Astrocyte (in vitro differentiated cells and primary cell): ENCODE measurements around the gene AFF3. TPM values are rescaled to one million over a fixed set of nuclear protein-coding genes. Genes with fewer than 3 reads are reported as not detected.

Experiments
- DNase-seq: peaks from one replicate; pipeline ENCODE4 v3.0.0-alpha.2; 2010; ENCODE audit warnings: low read depth
- FAIRE-seq: peaks from 2 replicates; lab custom pipeline; 2011; peaks lifted over from hg19 to GRCh38; lab: Jason Lieb, UNC
- H2AFZ ChIP-seq: 2 replicates; pipeline ENCODE4 v1.6.0; 2012; ENCODE audit warnings: low read depth, low read length, inconsistent platforms
- H3K27ac ChIP-seq: 2 replicates; pipeline ENCODE4 v1.5.1; 2011; ENCODE audit warnings: low read depth, low read length, inconsistent platforms
- H3K27me3 ChIP-seq: 2 replicates; pipeline ENCODE4 v1.6.0; 2011; ENCODE audit warnings: low read length, inconsistent platforms; ENCODE audit not compliant: insufficient read depth
- H3K36me3 ChIP-seq: 2 replicates; pipeline ENCODE4 v1.5.1; 2011; ENCODE audit warnings: low read length, inconsistent platforms; ENCODE audit not compliant: insufficient read depth
- H3K4me1 ChIP-seq: 2 replicates; pipeline ENCODE4 v1.5.1; 2011; ENCODE audit warnings: low read length, inconsistent platforms; ENCODE audit not compliant: insufficient read depth
- H3K4me2 ChIP-seq: 2 replicates; pipeline ENCODE4 v1.6.0; 2012; ENCODE audit warnings: low read length, inconsistent platforms
- H3K4me3 ChIP-seq: 2 replicates; pipeline ENCODE4 v1.5.1; 2011; ENCODE audit warnings: low read depth, mild to moderate bottlenecking, low read length, inconsistent platforms; ENCODE audit not compliant: insufficient read depth
- H3K79me2 ChIP-seq: 2 replicates; pipeline ENCODE4 v1.6.0; 2012; ENCODE audit warnings: mild to moderate bottlenecking, low read length, inconsistent platforms; ENCODE audit not compliant: insufficient read depth
- H3K9ac ChIP-seq: 2 replicates; pipeline ENCODE4 v1.6.0; 2012; ENCODE audit warnings: mild to moderate bottlenecking, low read length, inconsistent platforms
- H3K9me3 ChIP-seq: 2 replicates; pipeline ENCODE4 v1.5.1; 2012; ENCODE audit warnings: low read depth, mild to moderate bottlenecking, low read length, inconsistent platforms; ENCODE audit not compliant: insufficient read depth
- H4K20me1 ChIP-seq: 2 replicates; pipeline ENCODE4 v1.6.0; 2012; ENCODE audit warnings: low read length, inconsistent platforms; ENCODE audit not compliant: insufficient read depth
- H3K27ac Mint-ChIP-seq: one replicate; pipeline ENCODE4 v1.8.0; 2021; ENCODE audit warnings: mild to moderate bottlenecking, mixed read lengths; ENCODE audit not compliant: unreplicated experiment
- H3K27me3 Mint-ChIP-seq: one replicate; pipeline ENCODE4 v1.8.0; 2021; ENCODE audit warnings: low read depth, mixed read lengths; ENCODE audit not compliant: unreplicated experiment
- H3K36me3 Mint-ChIP-seq: one replicate; pipeline ENCODE4 v1.8.0; 2021; ENCODE audit warnings: low read depth, mixed read lengths; ENCODE audit not compliant: unreplicated experiment
- H3K4me1 Mint-ChIP-seq: one replicate; pipeline ENCODE4 v1.8.0; 2021; ENCODE audit warnings: low read depth, mixed read lengths; ENCODE audit not compliant: unreplicated experiment
- H3K4me3 Mint-ChIP-seq: one replicate; pipeline ENCODE4 v1.8.0; 2021; ENCODE audit warnings: mild to moderate bottlenecking, moderate library complexity, mixed read lengths; ENCODE audit not compliant: unreplicated experiment
- H3K9me3 Mint-ChIP-seq: one replicate; pipeline ENCODE4 v1.8.0; 2021; ENCODE audit warnings: mild to moderate bottlenecking, mixed read lengths; ENCODE audit not compliant: unreplicated experiment
- EZH2 ChIP-seq: IDR thresholded peaks from 2 replicates; pipeline ENCODE4 v1.6.1; 2012; ENCODE audit warnings: mild to moderate bottlenecking, low read length, inconsistent platforms; ENCODE audit not compliant: insufficient read depth
- total RNA-seq: library from RNA; stranded (reverse); gene quantifications from 2 replicates; pipeline ENCODE4 v1.2.1, GENCODE V29; 2021
- TF ChIP-seq, protein P1 (sequence below): IDR thresholded peaks from 2 replicates; pipeline ENCODE4 v1.5.1; 2011; ENCODE audit warnings: low read depth, mild to moderate bottlenecking, inconsistent platforms, low read length, moderate library complexity; ENCODE audit not compliant: insufficient read depth

The AFF3 gene
- total RNA-seq, 1 donor from 2014 or later, result 14.7 TPM

DNA sequence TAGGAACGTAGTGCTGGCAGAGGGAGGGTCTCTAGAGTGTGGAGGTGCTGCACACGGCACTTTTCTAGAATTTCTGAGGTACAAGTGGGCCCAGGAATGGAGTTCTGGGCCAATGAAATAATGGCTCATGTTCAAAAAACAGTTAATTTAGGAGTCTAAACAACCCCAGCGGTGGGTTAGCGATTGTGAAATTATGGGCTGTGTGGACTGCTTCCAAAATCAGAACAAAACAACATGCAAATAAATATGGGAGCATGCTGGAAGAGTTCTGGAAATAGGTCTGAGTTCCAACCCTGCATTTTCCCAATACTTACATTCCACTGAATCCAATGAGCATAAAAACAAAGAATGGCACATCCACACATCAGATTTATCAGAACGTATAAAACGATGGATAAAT is 317.6 kb downstream of the AFF3 start:
- Mint-ChIP-seq H3K27ac (no peak overlapping the region), H3K27me3 (no peaks in the 10 kb centered on the region), H3K9me3 (peaks cover 2% of the 10 kb centered on the region), H3K4me3 (no peak overlapping the region), H3K4me1 (peaks cover 20% of the 10 kb centered on the region), H3K36me3 (peaks cover 7% of the 10 kb centered on the region)
- H3K9ac ChIP-seq, result no peak overlapping the region
- peaks cover 17% of the 10 kb centered on the region for H3K4me1 ChIP-seq
- no peaks in the 10 kb centered on the region for H3K36me3 ChIP-seq
- H3K79me2 ChIP-seq, result no peaks in the 10 kb centered on the region
- no peaks in the 10 kb centered on the region for H4K20me1 ChIP-seq
- no peak overlapping the region for H3K4me2 ChIP-seq
- H2AFZ ChIP-seq, result no peak overlapping the region
- no peak overlapping the region for H3K4me3 ChIP-seq
- no peak overlapping the region for H3K27ac ChIP-seq
- DNase-seq, result no peak
- TF ChIP-seq, protein P1, sequence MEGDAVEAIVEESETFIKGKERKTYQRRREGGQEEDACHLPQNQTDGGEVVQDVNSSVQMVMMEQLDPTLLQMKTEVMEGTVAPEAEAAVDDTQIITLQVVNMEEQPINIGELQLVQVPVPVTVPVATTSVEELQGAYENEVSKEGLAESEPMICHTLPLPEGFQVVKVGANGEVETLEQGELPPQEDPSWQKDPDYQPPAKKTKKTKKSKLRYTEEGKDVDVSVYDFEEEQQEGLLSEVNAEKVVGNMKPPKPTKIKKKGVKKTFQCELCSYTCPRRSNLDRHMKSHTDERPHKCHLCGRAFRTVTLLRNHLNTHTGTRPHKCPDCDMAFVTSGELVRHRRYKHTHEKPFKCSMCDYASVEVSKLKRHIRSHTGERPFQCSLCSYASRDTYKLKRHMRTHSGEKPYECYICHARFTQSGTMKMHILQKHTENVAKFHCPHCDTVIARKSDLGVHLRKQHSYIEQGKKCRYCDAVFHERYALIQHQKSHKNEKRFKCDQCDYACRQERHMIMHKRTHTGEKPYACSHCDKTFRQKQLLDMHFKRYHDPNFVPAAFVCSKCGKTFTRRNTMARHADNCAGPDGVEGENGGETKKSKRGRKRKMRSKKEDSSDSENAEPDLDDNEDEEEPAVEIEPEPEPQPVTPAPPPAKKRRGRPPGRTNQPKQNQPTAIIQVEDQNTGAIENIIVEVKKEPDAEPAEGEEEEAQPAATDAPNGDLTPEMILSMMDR, result no peak
- TF ChIP-seq EZH2, result no peak
- no peak for FAIRE-seq
- H3K9me3 ChIP-seq, result no peaks in the 10 kb centered on the region
- H3K27me3 ChIP-seq, result no peaks in the 10 kb centered on the region

DNA sequence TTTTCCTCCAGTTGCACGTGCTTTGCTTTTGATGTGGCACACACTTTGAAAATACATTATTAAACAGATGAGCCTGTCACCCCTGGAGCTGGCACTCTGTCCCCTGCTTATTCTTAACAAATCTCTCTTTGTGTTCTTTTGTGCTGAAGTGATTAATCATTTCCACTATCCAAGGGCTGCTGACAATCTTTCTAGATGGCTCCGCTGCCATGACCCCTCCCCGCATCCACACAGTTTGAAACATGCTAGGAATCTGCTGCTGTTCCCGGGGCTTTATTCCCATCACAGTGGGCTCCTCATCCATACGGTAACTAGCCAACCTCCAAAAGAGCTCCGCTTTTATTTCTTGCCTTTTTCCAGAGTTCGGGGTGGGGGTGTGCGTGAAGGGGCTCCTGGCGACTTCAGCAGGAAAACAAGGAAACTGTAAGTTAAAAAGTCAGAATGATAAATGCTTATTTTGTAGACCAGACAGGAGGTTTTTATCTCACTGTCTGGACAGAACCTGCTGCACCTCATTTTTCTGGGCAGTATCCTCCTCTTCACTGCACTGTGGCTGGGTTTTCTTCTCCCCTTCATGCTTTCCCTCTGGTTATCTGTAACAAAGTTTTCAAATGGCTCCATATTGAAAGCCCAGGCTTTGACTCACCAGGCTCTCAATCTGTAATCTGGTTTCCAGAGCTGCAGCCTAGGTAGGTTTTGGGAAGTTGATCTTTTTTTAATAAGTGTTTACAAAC is 319.7 kb downstream of the AFF3 start:
- no peak overlapping the region for H3K4me3 Mint-ChIP-seq
- no peaks in the 10 kb centered on the region for H3K27me3 Mint-ChIP-seq
- Histone ChIP-seq H3K9ac (peak overlapping the region; percentile 59), H3K9me3 (no peaks in the 10 kb centered on the region), H3K4me3 (peak overlapping the region; percentile 11), H3K79me2 (no peaks in the 10 kb centered on the region), H3K27me3 (no peaks in the 10 kb centered on the region), H3K27ac (peak overlapping the region; percentile 90), H4K20me1 (no peaks in the 10 kb centered on the region), H3K4me1 (peaks cover 17% of the 10 kb centered on the region), H3K4me2 (peak overlapping the region; percentile 79), H2AFZ (peak overlapping the region; percentile 58), H3K36me3 (no peaks in the 10 kb centered on the region)
- peak; percentile 9 for FAIRE-seq
- peaks cover 7% of the 10 kb centered on the region for H3K36me3 Mint-ChIP-seq
- H3K4me1 Mint-ChIP-seq, result peaks cover 16% of the 10 kb centered on the region
- TF ChIP-seq, protein P1, result no peak
- TF ChIP-seq EZH2, result no peak
- peak overlapping the region; percentile 90 for H3K27ac Mint-ChIP-seq
- DNase-seq, result peak; percentile 55
- H3K9me3 Mint-ChIP-seq, result no peaks in the 10 kb centered on the region

DNA sequence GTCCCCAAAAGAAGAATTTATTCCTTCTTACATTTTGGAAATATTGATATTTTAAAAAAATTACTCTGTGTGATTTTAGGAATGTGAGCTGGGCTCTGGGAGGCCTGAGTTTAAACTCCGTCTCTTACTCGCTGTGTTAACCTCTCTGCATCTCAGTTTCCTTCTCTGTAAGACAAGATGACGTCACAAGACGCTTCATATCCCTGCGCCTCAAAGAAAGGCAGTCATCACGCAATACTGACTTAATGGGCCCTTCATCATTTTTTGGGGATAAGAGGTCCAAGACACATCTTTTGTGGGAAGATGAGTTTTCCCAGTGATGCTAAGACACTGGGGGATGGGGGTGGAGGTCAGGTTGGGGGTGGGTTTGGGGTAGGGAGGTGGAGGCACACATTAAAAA is 320.4 kb downstream of the AFF3 start:
- H3K36me3 Mint-ChIP-seq, result peaks cover 10% of the 10 kb centered on the region
- FAIRE-seq, result no peak
- Histone ChIP-seq H3K79me2 (no peaks in the 10 kb centered on the region), H3K9me3 (no peaks in the 10 kb centered on the region), H4K20me1 (no peaks in the 10 kb centered on the region), H3K27ac (peak overlapping the region; percentile 90), H3K27me3 (no peaks in the 10 kb centered on the region), H3K36me3 (no peaks in the 10 kb centered on the region), H3K4me3 (no peak overlapping the region), H3K9ac (peak overlapping the region; percentile 59), H2AFZ (no peak overlapping the region), H3K4me1 (peaks cover 17% of the 10 kb centered on the region), H3K4me2 (peak overlapping the region; percentile 79)
- peak; percentile 45 for DNase-seq
- H3K27me3 Mint-ChIP-seq, result peaks cover 4% of the 10 kb centered on the region
- H3K9me3 Mint-ChIP-seq, result no peaks in the 10 kb centered on the region
- peaks cover 16% of the 10 kb centered on the region for H3K4me1 Mint-ChIP-seq
- H3K4me3 Mint-ChIP-seq, result no peak overlapping the region
- peak overlapping the region; percentile 90 for H3K27ac Mint-ChIP-seq
- TF ChIP-seq EZH2, result no peak
- TF ChIP-seq, protein P1, result no peak
